SU-DHL-6 (cell line): Measurements from ENCODE around the gene VSTM4.
A peak's percentile ranks its signal among the peaks of the same experiment; 100 is the strongest.

Experiments
- H2AFZ ChIP-seq: fragments of 200-600 bp; sonication (generic); 2 replicates; pipeline ENCODE4 v1.6.1; 2014; ENCODE audit warnings: low read depth, mild to moderate bottlenecking, moderate library complexity, mixed read lengths, antibody characterized with exemption, low read length; ENCODE audit not compliant: severe bottlenecking
- H3F3A ChIP-seq: fragments of 200-600 bp; shearing (Covaris generic); 2 replicates; pipeline ENCODE4 v1.6.0; 2016; ENCODE audit warnings: antibody characterized with exemption, mild to moderate bottlenecking; ENCODE audit not compliant: insufficient read depth
- H3K27ac ChIP-seq: fragments of 200-600 bp; sonication (generic); 2 replicates; pipeline ENCODE4 v1.5.1; 2016; ENCODE audit warnings: low read depth, mild to moderate bottlenecking, low read length, moderate library complexity, mixed read lengths
- H3K27me3 ChIP-seq: fragments of 200-600 bp; sonication (generic), shearing (Covaris generic); 2 replicates; pipeline ENCODE4 v1.6.0; 2014; ENCODE audit warnings: mild to moderate bottlenecking, low read length
- H3K36me3 ChIP-seq: fragments of 200-600 bp; sonication (generic); 2 replicates; pipeline ENCODE4 v1.6.1; 2014; ENCODE audit warnings: mild to moderate bottlenecking, low read length, mixed read lengths
- H3K4me2 ChIP-seq: fragments of 300-600, 200-600 bp; shearing (Covaris generic), sonication (generic); 2 replicates; pipeline ENCODE4 v1.6.0; 2014; ENCODE audit warnings: low read length, low read depth, mild to moderate bottlenecking; ENCODE audit not compliant: poor library complexity, severe bottlenecking
- H3K4me3 ChIP-seq: fragments of 200-600 bp; sonication (generic); 2 replicates; pipeline ENCODE4 v1.5.1; 2014; ENCODE audit warnings: antibody characterized with exemption, low read length, mild to moderate bottlenecking, mixed read lengths; ENCODE audit not compliant: insufficient read depth, poor library complexity, severe bottlenecking
- H3K79me2 ChIP-seq: fragments of 200-600 bp; sonication (generic); 2 replicates; pipeline ENCODE4 v1.6.1; 2014; ENCODE audit warnings: mild to moderate bottlenecking, low read length, moderate library complexity; ENCODE audit not compliant: insufficient read depth
- H3K9ac ChIP-seq: fragments of 200-600 bp; sonication (generic); 2 replicates; pipeline ENCODE4 v1.7.0; 2014; ENCODE audit warnings: mild to moderate bottlenecking, low read length
- H3K9me2 ChIP-seq: fragments of 200-600 bp; sonication (generic); replicated peaks from 2 replicates; pipeline ENCODE4 v1.6.1; 2014; ENCODE audit warnings: low read length; ENCODE audit not compliant: insufficient read depth
- H3K9me3 ChIP-seq: fragments of 200-600 bp; sonication (generic); 2 replicates; pipeline ENCODE4 v1.6.1; 2014; ENCODE audit warnings: low read length, mixed read lengths; ENCODE audit not compliant: insufficient read depth
- H4K20me1 ChIP-seq: fragments of 200-600 bp; sonication (generic); 2 replicates; pipeline ENCODE4 v1.6.1; 2014; ENCODE audit warnings: low read depth, mild to moderate bottlenecking, antibody characterized with exemption, low read length, moderate library complexity, mixed read lengths
- CTCF ChIP-seq: fragments of 200-600 bp; sonication (generic); IDR thresholded peaks from one replicate; pipeline ENCODE4 v1.5.1; 2017; ENCODE audit warnings: antibody characterized with exemption, mild to moderate bottlenecking, low read length, moderate library complexity; ENCODE audit not compliant: insufficient read depth, poor library complexity, severe bottlenecking
- EZH2phosphoT487 ChIP-seq: fragments of 200-600 bp; sonication (generic), shearing (Covaris generic); conservative IDR thresholded peaks from 2 replicates; pipeline ENCODE4 v1.6.1; 2018; ENCODE audit warnings: mild to moderate bottlenecking, antibody characterized with exemption, low read length, moderate library complexity, mixed read lengths

VSTM4 gene

GRCh38 chr10:48983648-48984351 lies 131.5 kb downstream of the VSTM4 start:
- H3K9me3 ChIP-seq: no peaks in the 10 kb centered on the region
- H3K4me2 ChIP-seq: no peak overlapping the region
- no peak overlapping the region for H3K27ac ChIP-seq
- H3F3A ChIP-seq: no peaks in the 10 kb centered on the region
- no peaks in the 10 kb centered on the region for H3K9me2 ChIP-seq
- no peaks in the 10 kb centered on the region for H3K36me3 ChIP-seq
- H3K79me2 ChIP-seq: no peaks in the 10 kb centered on the region
- H2AFZ ChIP-seq: no peak overlapping the region
- H3K9ac ChIP-seq: no peak overlapping the region
- H3K27me3 ChIP-seq: no peaks in the 10 kb centered on the region
- H3K4me3 ChIP-seq: no peak overlapping the region
- no peaks in the 10 kb centered on the region for H4K20me1 ChIP-seq
- no peak for TF ChIP-seq EZH2phosphoT487
- TF ChIP-seq CTCF: no peak

- Histone ChIP-seq H3K9ac (no peak overlapping the region), H3K4me3 (no peak overlapping the region), H3K9me3 (no peaks in the 10 kb centered on the region), H3F3A (no peaks in the 10 kb centered on the region), H3K4me2 (no peak overlapping the region), H3K36me3 (no peaks in the 10 kb centered on the region), H3K27me3 (no peaks in the 10 kb centered on the region), H3K27ac (no peak overlapping the region), H3K79me2 (no peaks in the 10 kb centered on the region), H3K9me2 (no peaks in the 10 kb centered on the region), H4K20me1 (no peaks in the 10 kb centered on the region), H2AFZ (no peak overlapping the region)
- TF ChIP-seq EZH2phosphoT487: no peak
- no peak for TF ChIP-seq CTCF
Observed at GRCh38 chr10:48982584-48982983, 132.7 kb downstream of the VSTM4 start.

- Histone ChIP-seq H3K36me3 (no peaks in the 10 kb centered on the region), H4K20me1 (no peaks in the 10 kb centered on the region), H3K27me3 (no peaks in the 10 kb centered on the region), H3K9ac (no peak overlapping the region), H3K9me2 (no peaks in the 10 kb centered on the region), H3K9me3 (no peaks in the 10 kb centered on the region), H3K4me3 (no peak overlapping the region), H3F3A (no peaks in the 10 kb centered on the region), H3K27ac (no peak overlapping the region), H2AFZ (no peak overlapping the region), H3K79me2 (no peaks in the 10 kb centered on the region), H3K4me2 (no peak overlapping the region)
- TF ChIP-seq EZH2phosphoT487 (no peak), CTCF (peak; percentile 81)
Observed at GRCh38 chr10:48981310-48981907, 133.9 kb downstream of the VSTM4 start.
